Small intestine (tissue), 7 donors: ENCODE data around the gene BACH1. TPM values are rescaled to one million over a fixed set of nuclear protein-coding genes. Genes with fewer than 3 reads are reported as not detected.
A peak's percentile ranks its signal among the peaks of the same experiment; 100 is the strongest.

ENCODE experiments used
- DNase-seq, 2 donors: peaks; one replicate each; pipeline versions ENCODE4 v3.0.0 to v3.0.0-alpha.2; 2013
- FAIRE-seq: peaks from 2 replicates; lab custom pipeline; 2012; peaks lifted over from hg19 to GRCh38; lab: Jason Lieb, UNC
- H3K27ac ChIP-seq, 3 donors: one replicate each; pipeline ENCODE4 v1.5.1; 2013; ENCODE audit warnings: low read length in 2 of 3, mild to moderate bottlenecking in 2 of 3, control low read depth in 1 of 3, inconsistent platforms in 1 of 3, low read depth in 1 of 3, moderate library complexity in 1 of 3
- H3K27me3 ChIP-seq, 3 donors: one replicate each; pipeline ENCODE4 v1.6.1; 2013; ENCODE audit warnings: low read length in 3 of 3, inconsistent platforms in 1 of 3; ENCODE audit not compliant: control insufficient read depth in 3 of 3, insufficient read depth in 3 of 3
- H3K36me3 ChIP-seq, 3 donors: one replicate each; pipeline ENCODE4 v1.6.1; 2013; ENCODE audit warnings: low read length in 3 of 3, inconsistent platforms in 1 of 3, low read depth in 1 of 3, mild to moderate bottlenecking in 1 of 3, moderate library complexity in 1 of 3; ENCODE audit not compliant: control insufficient read depth in 3 of 3, insufficient read depth in 2 of 3
- H3K4me1 ChIP-seq, 3 donors: one replicate each; pipeline ENCODE4 v1.6.1; 2013; ENCODE audit warnings: low read length in 2 of 3, inconsistent platforms in 1 of 3, low read depth in 1 of 3, mild to moderate bottlenecking in 1 of 3, moderate library complexity in 1 of 3; ENCODE audit not compliant: control insufficient read depth in 3 of 3, insufficient read depth in 2 of 3
- H3K4me3 ChIP-seq, 3 donors: one replicate each; pipeline ENCODE4 v1.5.1; 2013; ENCODE audit warnings: low read length in 3 of 3, control low read depth in 1 of 3, inconsistent platforms in 1 of 3, low read depth in 1 of 3, mild to moderate bottlenecking in 1 of 3, moderate library complexity in 1 of 3
- H3K9me3 ChIP-seq, 2 donors: one replicate each; pipeline ENCODE4 v1.6.1; 2013; ENCODE audit warnings: low read depth in 1 of 2, low read length in 1 of 2; ENCODE audit not compliant: control insufficient read depth in 2 of 2, insufficient read depth in 1 of 2
- WGBS, 3 donors: extraction: QIAGEN DNeasy Blood & Tissue Kit; methylation state at CpG; one replicate each; pipeline ENCODE4 v1.1.7; 2013; 5-methylcytosine and 5-hydroxymethylcytosine counted together
- polyA plus RNA-seq, 4 donors: library from polyadenylated mRNA; stranded (reverse) in 3 of 4; unstranded in 1 of 4; fragments of 200-250 nt in 3 of 4; fragments of 120-200 nt in 1 of 4; gene quantifications; one replicate each; pipeline versions ENCODE4 v1.2.1 to v1.2.3, GENCODE V29; 2013
- donor health status: healthy with polysubstance abuse.
- donor health status: control.
- donor health status: control.
- donor health status: Bipolar disorder and iron deficiency.
- donor health status: healthy.

Gene BACH1
- polyA plus RNA-seq, 4 donors, result 6.5 to 57.6 (median 9.2) TPM

- no peak for FAIRE-seq
- Histone ChIP-seq H3K9me3 (peaks cover 0 to 3% of the 10 kb centered on the region in 2 donors), H3K36me3 (peaks cover 0 to 1% (median 0%) of the 10 kb centered on the region in 3 donors), H3K27me3 (no peaks in the 10 kb centered on the region), H3K4me3 (no peak overlapping the region), H3K27ac (no peak overlapping the region), H3K4me1 (no peaks in the 10 kb centered on the region)
- 84 to 94% (median 88%) methylated on average over 7 of the region's 7 CpGs for WGBS, 3 donors
- no peak for DNase-seq
Measured at GRCh38 chr21:29312981-29313380, 14.3 kb downstream of the BACH1 start.

- FAIRE-seq, result no peak
- WGBS, 3 donors, result 95 to 100% (median 96%) methylated on average over 2 of the region's 2 CpGs
Measured at GRCh38 chr21:29313662-29314408, 15.1 kb downstream of the BACH1 start.

GRCh38 chr21:29315131-29315749, 16.5 kb downstream of the BACH1 start:
- Histone ChIP-seq H3K27me3 (no peaks in the 10 kb centered on the region), H3K27ac (no peak overlapping the region), H3K9me3 (peaks cover 0 to 3% of the 10 kb centered on the region in 2 donors), H3K36me3 (peaks cover 0 to 1% (median 0%) of the 10 kb centered on the region in 3 donors), H3K4me3 (no peak overlapping the region), H3K4me1 (peaks cover 0 to 15% (median 13%) of the 10 kb centered on the region in 3 donors)
- FAIRE-seq (no peak), DNase-seq (no peak)
- WGBS, 3 donors, result 75 to 80% (median 79%) methylated on average over 2 of the region's 2 CpGs

More at GRCh38 chr21:29313662-29314408, 15.1 kb downstream of the BACH1 start:
- H3K27me3 ChIP-seq, result no peaks in the 10 kb centered on the region
- H3K4me1 ChIP-seq, result peaks cover 0 to 7% (median 7%) of the 10 kb centered on the region in 3 donors
- H3K27ac ChIP-seq, result no peak overlapping the region
- peaks cover 0 to 1% (median 0%) of the 10 kb centered on the region in 3 donors for H3K36me3 ChIP-seq
- H3K4me3 ChIP-seq, result no peak overlapping the region
- H3K9me3 ChIP-seq, result peaks cover 0 to 3% of the 10 kb centered on the region in 2 donors
- no peak for DNase-seq

- peaks cover 0 to 1% (median 1%) of the 10 kb centered on the region in 3 donors for H3K36me3 ChIP-seq
- no peak overlapping the region for H3K4me3 ChIP-seq
- DNase-seq (no peak), FAIRE-seq (no peak)
- H3K27ac ChIP-seq, result no peak overlapping the region
- no peaks in the 10 kb centered on the region for H3K27me3 ChIP-seq
- H3K4me1 ChIP-seq, result peaks cover 0 to 15% (median 13%) of the 10 kb centered on the region in 3 donors
- 90 to 99% (median 91%) methylated on average over 3 of the region's 3 CpGs for WGBS, 3 donors
- peaks cover 0 to 4% of the 10 kb centered on the region in 2 donors for H3K9me3 ChIP-seq
Measured at GRCh38 chr21:29316029-29316742, 17.5 kb downstream of the BACH1 start.

- no peak for FAIRE-seq
- Histone ChIP-seq H3K27ac (no peak overlapping the region), H3K4me3 (no peak overlapping the region), H3K4me1 (peaks cover 0 to 15% (median 13%) of the 10 kb centered on the region in 3 donors), H3K36me3 (peaks cover 1 to 5% (median 2%) of the 10 kb centered on the region in 3 donors), H3K27me3 (no peaks in the 10 kb centered on the region), H3K9me3 (peaks cover 0 to 6% of the 10 kb centered on the region in 2 donors)
- WGBS, 3 donors, result 80 to 87% (median 83%) methylated on average over 4 of the region's 4 CpGs
- DNase-seq, result no peak
Measured at GRCh38 chr21:29316806-29317205, 18.1 kb downstream of the BACH1 start.

GRCh38 chr21:29318354-29318753, 19.6 kb downstream of the BACH1 start:
- DNase-seq, result no peak
- peaks cover 0 to 3% of the 10 kb centered on the region in 2 donors for H3K9me3 ChIP-seq
- no peak overlapping the region for H3K4me3 ChIP-seq
- peaks cover 3 to 11% (median 6%) of the 10 kb centered on the region in 3 donors for H3K36me3 ChIP-seq
- no peak overlapping the region for H3K27ac ChIP-seq
- no peaks in the 10 kb centered on the region for H3K27me3 ChIP-seq
- WGBS, 3 donors, result 83 to 86% (median 85%) methylated on average over 2 of the region's 2 CpGs
- no peak for FAIRE-seq
- peaks cover 0 to 15% (median 13%) of the 10 kb centered on the region in 3 donors for H3K4me1 ChIP-seq

GRCh38 chr21:29320031-29320430, 21.3 kb downstream of the BACH1 start:
- peaks cover 3 to 20% (median 6%) of the 10 kb centered on the region in 3 donors for H3K36me3 ChIP-seq
- FAIRE-seq, result no peak
- peaks cover 0 to 3% of the 10 kb centered on the region in 2 donors for H3K9me3 ChIP-seq
- DNase-seq, result peak in 1 of 2 donors; percentile 23
- peaks cover 0 to 15% (median 13%) of the 10 kb centered on the region in 3 donors for H3K4me1 ChIP-seq
- peak overlapping the region in 1 of 3 donors; percentile 28 for H3K27ac ChIP-seq
- no peak overlapping the region for H3K4me3 ChIP-seq
- WGBS, 3 donors, result 81 to 90% (median 86%) methylated on average over 6 of the region's 6 CpGs
- H3K27me3 ChIP-seq, result no peaks in the 10 kb centered on the region

- WGBS, 3 donors, result 98% methylated on average over 11 of the region's 11 CpGs
- Histone ChIP-seq H3K36me3 (peaks cover 3 to 20% (median 6%) of the 10 kb centered on the region in 3 donors), H3K27ac (no peak overlapping the region), H3K4me3 (no peak overlapping the region), H3K4me1 (peaks cover 0 to 15% (median 13%) of the 10 kb centered on the region in 3 donors), H3K9me3 (peaks cover 0 to 3% of the 10 kb centered on the region in 2 donors), H3K27me3 (no peaks in the 10 kb centered on the region)
- DNase-seq (no peak), FAIRE-seq (no peak)
Measured at GRCh38 chr21:29321217-29321616, 22.5 kb downstream of the BACH1 start.
